AG09319 (cell line): Measurements from ENCODE around the gene COLEC11.

Source experiments
- DNase-seq: peaks from one replicate; pipeline ENCODE4 v3.0.0-alpha.2; 2010; ENCODE audit warnings: low read depth; ENCODE audit errors: extremely low read depth
- CTCF ChIP-seq: IDR thresholded peaks from 2 replicates; pipeline ENCODE4 v1.5.1; 2011; ENCODE audit warnings: low read depth, mild to moderate bottlenecking, inconsistent platforms, low read length, moderate library complexity

The COLEC11 gene

GRCh38 chr2:3625186-3625585 lies 30.3 kb downstream of the COLEC11 start:
- DNase-seq = no peak
- TF ChIP-seq CTCF = no peak

GRCh38 chr2:3626118-3626811 lies 31.4 kb downstream of the COLEC11 start:
- DNase-seq = no peak
- TF ChIP-seq CTCF = no peak

- DNase-seq = no peak
- no peak for TF ChIP-seq CTCF
Measured at GRCh38 chr2:3626812-3627499, 32.0 kb downstream of the COLEC11 start.

GRCh38 chr2:3627500-3628100 lies 32.7 kb downstream of the COLEC11 start:
- no peak for TF ChIP-seq CTCF
- DNase-seq = no peak

- DNase-seq = no peak
- TF ChIP-seq CTCF = no peak
Measured at GRCh38 chr2:3628241-3628679, 33.3 kb downstream of the COLEC11 start.

GRCh38 chr2:3628800-3629199 lies 33.9 kb downstream of the COLEC11 start:
- DNase-seq = no peak
- TF ChIP-seq CTCF = no peak

GRCh38 chr2:3630631-3631030 lies 35.7 kb downstream of the COLEC11 start:
- no peak for TF ChIP-seq CTCF
- no peak for DNase-seq
